Astrocyte (in vitro differentiated cells and primary cell): ENCODE results near the gene MAP2K7. TPM values are rescaled to one million over a fixed set of nuclear protein-coding genes. Genes with fewer than 3 reads are reported as not detected.

ENCODE experiments used
- DNase-seq: peaks from one replicate; pipeline ENCODE4 v3.0.0-alpha.2; 2010; ENCODE audit warnings: low read depth
- FAIRE-seq: peaks from 2 replicates; lab custom pipeline; 2011; peaks lifted over from hg19 to GRCh38; lab: Jason Lieb, UNC
- H2AFZ ChIP-seq: 2 replicates; pipeline ENCODE4 v1.6.0; 2012; ENCODE audit warnings: low read depth, low read length, inconsistent platforms
- H3K27ac ChIP-seq: 2 replicates; pipeline ENCODE4 v1.5.1; 2011; ENCODE audit warnings: low read depth, low read length, inconsistent platforms
- H3K27me3 ChIP-seq: 2 replicates; pipeline ENCODE4 v1.6.0; 2011; ENCODE audit warnings: low read length, inconsistent platforms; ENCODE audit not compliant: insufficient read depth
- H3K36me3 ChIP-seq: 2 replicates; pipeline ENCODE4 v1.5.1; 2011; ENCODE audit warnings: low read length, inconsistent platforms; ENCODE audit not compliant: insufficient read depth
- H3K4me1 ChIP-seq: 2 replicates; pipeline ENCODE4 v1.5.1; 2011; ENCODE audit warnings: low read length, inconsistent platforms; ENCODE audit not compliant: insufficient read depth
- H3K4me2 ChIP-seq: 2 replicates; pipeline ENCODE4 v1.6.0; 2012; ENCODE audit warnings: low read length, inconsistent platforms
- H3K4me3 ChIP-seq: 2 replicates; pipeline ENCODE4 v1.5.1; 2011; ENCODE audit warnings: low read depth, mild to moderate bottlenecking, low read length, inconsistent platforms; ENCODE audit not compliant: insufficient read depth
- H3K79me2 ChIP-seq: 2 replicates; pipeline ENCODE4 v1.6.0; 2012; ENCODE audit warnings: mild to moderate bottlenecking, low read length, inconsistent platforms; ENCODE audit not compliant: insufficient read depth
- H3K9ac ChIP-seq: 2 replicates; pipeline ENCODE4 v1.6.0; 2012; ENCODE audit warnings: mild to moderate bottlenecking, low read length, inconsistent platforms
- H3K9me3 ChIP-seq: 2 replicates; pipeline ENCODE4 v1.5.1; 2012; ENCODE audit warnings: low read depth, mild to moderate bottlenecking, low read length, inconsistent platforms; ENCODE audit not compliant: insufficient read depth
- H4K20me1 ChIP-seq: 2 replicates; pipeline ENCODE4 v1.6.0; 2012; ENCODE audit warnings: low read length, inconsistent platforms; ENCODE audit not compliant: insufficient read depth
- H3K27ac Mint-ChIP-seq: one replicate; pipeline ENCODE4 v1.8.0; 2021; ENCODE audit warnings: mild to moderate bottlenecking, mixed read lengths; ENCODE audit not compliant: unreplicated experiment
- H3K27me3 Mint-ChIP-seq: one replicate; pipeline ENCODE4 v1.8.0; 2021; ENCODE audit warnings: low read depth, mixed read lengths; ENCODE audit not compliant: unreplicated experiment
- H3K36me3 Mint-ChIP-seq: one replicate; pipeline ENCODE4 v1.8.0; 2021; ENCODE audit warnings: low read depth, mixed read lengths; ENCODE audit not compliant: unreplicated experiment
- H3K4me1 Mint-ChIP-seq: one replicate; pipeline ENCODE4 v1.8.0; 2021; ENCODE audit warnings: low read depth, mixed read lengths; ENCODE audit not compliant: unreplicated experiment
- H3K4me3 Mint-ChIP-seq: one replicate; pipeline ENCODE4 v1.8.0; 2021; ENCODE audit warnings: mild to moderate bottlenecking, moderate library complexity, mixed read lengths; ENCODE audit not compliant: unreplicated experiment
- H3K9me3 Mint-ChIP-seq: one replicate; pipeline ENCODE4 v1.8.0; 2021; ENCODE audit warnings: mild to moderate bottlenecking, mixed read lengths; ENCODE audit not compliant: unreplicated experiment
- CTCF ChIP-seq: IDR thresholded peaks from 2 replicates; pipeline ENCODE4 v1.5.1; 2011; ENCODE audit warnings: low read depth, mild to moderate bottlenecking, inconsistent platforms, low read length, moderate library complexity; ENCODE audit not compliant: insufficient read depth
- EZH2 ChIP-seq: IDR thresholded peaks from 2 replicates; pipeline ENCODE4 v1.6.1; 2012; ENCODE audit warnings: mild to moderate bottlenecking, low read length, inconsistent platforms; ENCODE audit not compliant: insufficient read depth
- total RNA-seq: library from RNA; stranded (reverse); gene quantifications from 2 replicates; pipeline ENCODE4 v1.2.1, GENCODE V29; 2021

The MAP2K7 gene
- total RNA-seq, 1 donor from 2014 or later: 22.9 TPM

GRCh38 chr19:7914099-7914498 lies 10.4 kb downstream of the MAP2K7 start:
- no peak overlapping the region for H2AFZ ChIP-seq
- no peak for FAIRE-seq
- peaks cover 13% of the 10 kb centered on the region for H3K27me3 Mint-ChIP-seq
- H3K36me3 ChIP-seq: no peaks in the 10 kb centered on the region
- H4K20me1 ChIP-seq: peaks cover 13% of the 10 kb centered on the region
- H3K79me2 ChIP-seq: no peaks in the 10 kb centered on the region
- H3K27me3 ChIP-seq: peaks cover 22% of the 10 kb centered on the region
- H3K27ac ChIP-seq: no peak overlapping the region
- no peaks in the 10 kb centered on the region for H3K9me3 Mint-ChIP-seq
- no peaks in the 10 kb centered on the region for H3K9me3 ChIP-seq
- no peak for TF ChIP-seq CTCF
- no peak for TF ChIP-seq EZH2
- peaks cover 3% of the 10 kb centered on the region for H3K36me3 Mint-ChIP-seq
- H3K4me2 ChIP-seq: no peak overlapping the region
- H3K9ac ChIP-seq: no peak overlapping the region
- H3K4me1 ChIP-seq: peaks cover 14% of the 10 kb centered on the region
- no peak overlapping the region for H3K27ac Mint-ChIP-seq
- DNase-seq: no peak
- no peak overlapping the region for H3K4me3 ChIP-seq
- no peak overlapping the region for H3K4me3 Mint-ChIP-seq
- H3K4me1 Mint-ChIP-seq: no peaks in the 10 kb centered on the region

GRCh38 chr19:7914598-7915045 lies 10.9 kb downstream of the MAP2K7 start, which contains the start of gene TGFBR3L:
TSS of gene TGFBR3L (plus strand) at chr19:7914830.
- H3K4me2 ChIP-seq: no peak within 1 kb of the TSS
- TF ChIP-seq CTCF (no peak), EZH2 (no peak)
- Mint-ChIP-seq H3K9me3 (no peaks in the 10 kb centered on the region), H3K27ac (peak within 1 kb of the TSS; percentile 18), H3K4me1 (peaks cover under 1% of the 10 kb centered on the region), H3K27me3 (peaks cover 13% of the 10 kb centered on the region), H3K4me3 (peak within 1 kb of the TSS; percentile 25), H3K36me3 (peaks cover 3% of the 10 kb centered on the region)
- peaks cover 9% of the 10 kb centered on the region for H4K20me1 ChIP-seq
- DNase-seq (no peak), FAIRE-seq (no peak)
- H3K27ac ChIP-seq: no peak within 1 kb of the TSS
- peaks cover 22% of the 10 kb centered on the region for H3K27me3 ChIP-seq
- H3K79me2 ChIP-seq: no peaks in the 10 kb centered on the region
- no peak within 1 kb of the TSS for H2AFZ ChIP-seq
- no peaks in the 10 kb centered on the region for H3K36me3 ChIP-seq
- peaks cover 16% of the 10 kb centered on the region for H3K4me1 ChIP-seq
- H3K4me3 ChIP-seq: no peak within 1 kb of the TSS
- H3K9me3 ChIP-seq: no peaks in the 10 kb centered on the region
- H3K9ac ChIP-seq: no peak within 1 kb of the TSS

GRCh38 chr19:7915250-7916102 lies 11.8 kb downstream of the MAP2K7 start:
- Histone ChIP-seq H3K27ac (no peak overlapping the region), H3K79me2 (no peaks in the 10 kb centered on the region), H3K4me1 (peaks cover 20% of the 10 kb centered on the region), H3K9me3 (no peaks in the 10 kb centered on the region), H4K20me1 (peaks cover 9% of the 10 kb centered on the region), H3K27me3 (peaks cover 22% of the 10 kb centered on the region), H3K4me3 (no peak overlapping the region), H3K4me2 (peak overlapping the region; percentile 78), H2AFZ (no peak overlapping the region), H3K36me3 (no peaks in the 10 kb centered on the region), H3K9ac (no peak overlapping the region)
- peaks cover 3% of the 10 kb centered on the region for H3K4me1 Mint-ChIP-seq
- peak overlapping the region; percentile 25 for H3K4me3 Mint-ChIP-seq
- H3K9me3 Mint-ChIP-seq: no peaks in the 10 kb centered on the region
- TF ChIP-seq CTCF (no peak), EZH2 (no peak)
- FAIRE-seq (no peak), DNase-seq (no peak)
- peaks cover 3% of the 10 kb centered on the region for H3K36me3 Mint-ChIP-seq
- no peak overlapping the region for H3K27ac Mint-ChIP-seq
- H3K27me3 Mint-ChIP-seq: peaks cover 13% of the 10 kb centered on the region
